Subcutaneous adipose tissue (tissue), 4 donors: Measurements from ENCODE around the gene ID1. TPM values are rescaled to one million over a fixed set of nuclear protein-coding genes. Genes with fewer than 3 reads are reported as not detected.

Experiments
- total RNA-seq, 4 donors: library from RNA; depleted of rRNA; stranded (reverse); fragments of >200 nt; gene quantifications; one replicate each; pipeline ENCODE4 v1.1.0, GENCODE V29; 2016
- TF ChIP-seq, protein P1 (sequence below): fragments of 450-650 bp; IDR thresholded peaks from one replicate; pipeline ENCODE4 v1.5.1; 2016; ENCODE audit warnings: low read depth, mild to moderate bottlenecking, control low read depth, antibody characterized with exemption, moderate library complexity

ID1 gene
- total RNA-seq, 4 donors from 2014 or later = 162 to 666 (median 229) TPM

DNA sequence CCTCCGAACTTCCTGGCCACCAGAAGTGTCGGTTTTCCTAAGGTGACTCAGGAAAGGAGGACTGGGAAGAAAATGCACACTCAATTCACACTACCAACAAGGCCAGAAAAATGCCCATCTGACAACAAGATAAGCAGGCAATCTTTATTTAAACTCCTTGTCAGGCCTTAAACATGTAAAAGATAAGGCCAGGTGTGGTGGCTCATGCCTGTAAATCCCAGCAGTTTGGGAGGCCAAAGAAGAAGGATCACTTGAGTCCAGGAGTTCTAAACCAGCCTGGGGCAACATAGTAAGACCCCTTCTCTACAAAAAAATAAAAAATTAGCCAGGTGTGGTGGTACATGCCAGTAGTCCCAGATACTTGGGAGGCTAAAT lies 7.6 kb upstream of the ID1 start:
- TF ChIP-seq, protein P1, sequence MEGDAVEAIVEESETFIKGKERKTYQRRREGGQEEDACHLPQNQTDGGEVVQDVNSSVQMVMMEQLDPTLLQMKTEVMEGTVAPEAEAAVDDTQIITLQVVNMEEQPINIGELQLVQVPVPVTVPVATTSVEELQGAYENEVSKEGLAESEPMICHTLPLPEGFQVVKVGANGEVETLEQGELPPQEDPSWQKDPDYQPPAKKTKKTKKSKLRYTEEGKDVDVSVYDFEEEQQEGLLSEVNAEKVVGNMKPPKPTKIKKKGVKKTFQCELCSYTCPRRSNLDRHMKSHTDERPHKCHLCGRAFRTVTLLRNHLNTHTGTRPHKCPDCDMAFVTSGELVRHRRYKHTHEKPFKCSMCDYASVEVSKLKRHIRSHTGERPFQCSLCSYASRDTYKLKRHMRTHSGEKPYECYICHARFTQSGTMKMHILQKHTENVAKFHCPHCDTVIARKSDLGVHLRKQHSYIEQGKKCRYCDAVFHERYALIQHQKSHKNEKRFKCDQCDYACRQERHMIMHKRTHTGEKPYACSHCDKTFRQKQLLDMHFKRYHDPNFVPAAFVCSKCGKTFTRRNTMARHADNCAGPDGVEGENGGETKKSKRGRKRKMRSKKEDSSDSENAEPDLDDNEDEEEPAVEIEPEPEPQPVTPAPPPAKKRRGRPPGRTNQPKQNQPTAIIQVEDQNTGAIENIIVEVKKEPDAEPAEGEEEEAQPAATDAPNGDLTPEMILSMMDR = no peak

DNA sequence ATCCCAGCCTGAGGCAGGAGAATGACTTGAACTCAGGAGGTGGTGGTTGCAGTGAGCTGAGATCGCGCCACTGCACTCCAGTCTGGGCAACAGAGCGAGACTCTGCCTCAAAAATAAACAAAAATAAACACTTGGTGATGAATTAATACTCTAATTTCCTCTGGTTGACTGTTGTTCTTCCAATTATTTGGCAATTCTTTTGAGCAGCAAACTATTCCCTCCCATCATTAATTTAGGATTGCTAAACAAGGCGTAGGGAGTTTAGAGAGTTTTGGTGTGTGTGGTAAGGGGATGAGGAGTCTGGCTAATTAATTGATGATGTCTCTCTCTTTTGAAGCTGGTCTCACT lies 2.7 kb upstream of the ID1 start:
- TF ChIP-seq, protein P1 = no peak

DNA sequence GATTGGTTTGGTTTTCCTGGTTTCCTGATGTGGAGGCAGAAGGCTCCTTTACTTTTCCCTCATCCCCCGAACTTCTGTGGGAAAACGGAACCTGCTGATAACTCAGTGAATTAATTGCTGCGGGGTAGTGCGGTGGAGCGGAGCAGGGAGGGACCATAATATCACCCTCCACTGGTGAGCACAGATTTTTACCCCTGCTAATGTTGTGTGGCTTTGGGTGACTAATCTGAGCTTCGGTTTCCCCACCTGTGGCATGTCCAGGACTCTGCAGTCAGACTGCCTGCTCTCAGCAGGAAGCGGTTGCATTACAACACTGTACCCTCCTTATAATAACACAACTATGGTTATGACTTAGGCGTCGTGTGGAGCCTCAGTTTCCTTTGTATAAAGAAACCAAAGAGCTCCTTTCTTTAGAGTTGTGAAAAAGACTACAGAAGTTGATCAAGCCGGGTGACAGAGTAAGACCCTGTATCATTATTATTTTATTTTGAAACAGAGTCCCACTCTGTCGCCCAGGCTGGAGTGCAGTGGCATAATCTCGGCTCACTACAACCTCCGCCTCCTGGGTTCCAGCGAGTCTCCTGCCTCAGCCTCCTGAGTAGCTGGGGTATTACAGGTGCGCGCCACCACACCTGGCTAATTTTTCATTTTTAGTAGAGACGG lies 2.2 kb upstream of the ID1 start:
- TF ChIP-seq, protein P1 = no peak

GRCh38 chr20:31603822-31604566 lies 1.1 kb upstream of the ID1 start:
- TF ChIP-seq, protein P1 = no peak

- TF ChIP-seq, protein P1 = no peak
Observed at GRCh38 chr20:31604567-31605030, 490 bp upstream of the ID1 start.

- TF ChIP-seq, protein P1 = no peak
Observed at GRCh38 chr20:31605902-31606803, 1.1 kb downstream of the ID1 start.
